UCSD-AML1 (cell line): ENCODE results near the gene TBX1.

Experiments
- DNase-seq: peaks from one replicate; lab custom pipeline; 2025; ENCODE audit not compliant: unreplicated experiment; lab: John Stamatoyannopoulos, UW

TBX1 gene

GRCh38 chr22:19797086-19798002, 36.8 kb downstream of the TBX1 start:
- DNase-seq: no peak

GRCh38 chr22:19798003-19798665, 37.6 kb downstream of the TBX1 start:
- no peak for DNase-seq

- no peak for DNase-seq
Observed at GRCh38 chr22:19798891-19799293, 38.3 kb downstream of the TBX1 start.

- no peak for DNase-seq
Observed at GRCh38 chr22:19799322-19800190, 39.0 kb downstream of the TBX1 start.

- DNase-seq: no peak
Observed at GRCh38 chr22:19800306-19800705, 39.7 kb downstream of the TBX1 start.

- DNase-seq: peak; percentile 35
Observed at GRCh38 chr22:19800761-19801244, 40.2 kb downstream of the TBX1 start.

- DNase-seq: no peak
Observed at GRCh38 chr22:19801340-19802000, 40.9 kb downstream of the TBX1 start.

GRCh38 chr22:19802001-19802893, 41.7 kb downstream of the TBX1 start:
- no peak for DNase-seq

GRCh38 chr22:19802894-19803735, 42.5 kb downstream of the TBX1 start:
- no peak for DNase-seq

- DNase-seq: no peak
Observed at GRCh38 chr22:19803736-19804267, 43.2 kb downstream of the TBX1 start.

- no peak for DNase-seq
Observed at GRCh38 chr22:19805821-19806212, 45.2 kb downstream of the TBX1 start.

- no peak for DNase-seq
Observed at GRCh38 chr22:19806213-19807160, 45.9 kb downstream of the TBX1 start.

- no peak for DNase-seq
Observed at GRCh38 chr22:19807161-19807913, 46.8 kb downstream of the TBX1 start.

GRCh38 chr22:19807914-19808872, 47.6 kb downstream of the TBX1 start:
- DNase-seq: no peak

GRCh38 chr22:19808873-19809478, 48.4 kb downstream of the TBX1 start:
- DNase-seq: no peak
